HepG2 (cell line): ENCODE data around the gene PAFAH1B1. TPM values are rescaled to one million over a fixed set of nuclear protein-coding genes. Genes with fewer than 3 reads are reported as not detected.

Experiments
- ATAC-seq: fragments of 200-7000 bp; cut with Tn5 transposase; 3 replicates; pipeline ENCODE4 v1.9.1; 2020; ENCODE audit warnings: mild to moderate bottlenecking, moderate library complexity
- BruUV-seq: library from RNA; stranded (reverse); fragments of 400-500 nt; replicated peaks from 2 replicates; lab custom pipeline; 2021; lab: Mats Ljungman, UMichigan
- CTCF ChIA-PET: fragments of 300-600 bp; formaldehyde crosslinking; extraction: SDS; loops from one replicate; lab custom pipeline; 2021; ENCODE audit warnings: low total read pairs, inconsistent platforms, low intra/inter-chr PET ratio; lab: Yijun Ruan, JAX
- POLR2A ChIA-PET: fragments of 350-600 bp; sonication (Branson Sonifier 250); formaldehyde crosslinking; loops from one replicate; lab custom pipeline; 2020; ENCODE audit warnings: antibody characterized with exemption, inconsistent platforms; lab: Yijun Ruan, JAX
- DNase-seq: peaks from one replicate; pipeline ENCODE4 v3.0.0-alpha.2; 2015; ENCODE audit warnings: low spot score
- FAIRE-seq: peaks from 3 replicates; lab custom pipeline; 2011; peaks lifted over from hg19 to GRCh38; lab: Jason Lieb, UNC
- H2AFZ ChIP-seq: one replicate; pipeline ENCODE4 v1.6.1; 2011; ENCODE audit warnings: low read length, inconsistent platforms
- H3K27ac ChIP-seq: fragments of 300-600 bp; 3 replicates; pipeline ENCODE4 v1.8.0; 2011; ENCODE audit warnings: mixed run types, mild to moderate bottlenecking, mixed read lengths, low read length, inconsistent platforms; ENCODE audit not compliant: insufficient read depth; ENCODE audit errors: extremely low read length
- H3K27me3 ChIP-seq, 2 experiments: fragments of 200-600 bp in 1 of 2; 2 replicates in 1 of 2; 3 replicates in 1 of 2; pipeline versions ENCODE4 v1.6.0 to v1.8.0; 2011; ENCODE audit warnings: low read length in 2 of 2, mild to moderate bottlenecking in 2 of 2, moderate library complexity in 2 of 2, inconsistent platforms in 1 of 2; ENCODE audit not compliant: insufficient read depth in 2 of 2, control insufficient read depth in 1 of 2
- H3K36me3 ChIP-seq, 2 experiments: fragments of 200-600 bp in 1 of 2; replicated peaks in 1 of 2; 2 replicates in 1 of 2; 3 replicates in 1 of 2; pipeline versions ENCODE4 v1.5.1 to v1.8.0; 2011; ENCODE audit warnings: low read length in 2 of 2, inconsistent platforms in 1 of 2; ENCODE audit not compliant: insufficient read depth in 2 of 2, control insufficient read depth in 1 of 2
- H3K4me1 ChIP-seq: 2 replicates; pipeline ENCODE4 v1.5.1; 2012; ENCODE audit warnings: low read length, inconsistent platforms; ENCODE audit not compliant: insufficient read depth
- H3K4me2 ChIP-seq: 2 replicates; pipeline ENCODE4 v1.6.0; 2011; ENCODE audit warnings: low read depth, low read length, inconsistent platforms
- H3K4me3 ChIP-seq, 3 experiments: fragments of 200-600 bp in 1 of 3; sonication (generic), shearing (Covaris generic) in 1 of 3; replicated peaks in 1 of 3; 2 replicates each; pipeline ENCODE4 v1.5.1; 2011 to 2016; ENCODE audit warnings: low read length in 3 of 3, inconsistent platforms in 2 of 3, low read depth in 2 of 3, mild to moderate bottlenecking in 2 of 3, control low read depth in 1 of 3, mixed read lengths in 1 of 3; ENCODE audit not compliant: insufficient read depth in 1 of 3
- H3K79me2 ChIP-seq: one replicate; pipeline ENCODE4 v1.6.1; 2011; ENCODE audit warnings: low read length, inconsistent platforms; ENCODE audit not compliant: insufficient read depth
- H3K9ac ChIP-seq: 2 replicates; pipeline ENCODE4 v1.6.0; 2011; ENCODE audit warnings: mild to moderate bottlenecking, low read depth, low read length, inconsistent platforms; ENCODE audit not compliant: insufficient read depth
- H3K9me3 ChIP-seq: 2 replicates; pipeline ENCODE4 v1.5.1; 2012; ENCODE audit warnings: mild to moderate bottlenecking, low read length
- H4K20me1 ChIP-seq: 2 replicates; pipeline ENCODE4 v1.6.0; 2011; ENCODE audit warnings: inconsistent platforms, mild to moderate bottlenecking, low read length, moderate library complexity; ENCODE audit not compliant: insufficient read depth
- BCLAF1 ChIP-seq: fragments of 450-650 bp; IDR thresholded peaks from 2 replicates; pipeline ENCODE4 v1.6.1; 2017; ENCODE audit warnings: mild to moderate bottlenecking
- BHLHE40 ChIP-seq: IDR thresholded peaks from 2 replicates; pipeline ENCODE4 v1.6.1; 2011; ENCODE audit warnings: low read length, improper control_type of control experiment
- BORCS8-MEF2B ChIP-seq: sonication (generic); formaldehyde crosslinking; IDR thresholded peaks from 2 replicates; pipeline ENCODE4 v1.8.0; 2022; ENCODE audit warnings: mild to moderate bottlenecking, missing genetic modification reagents
- CHD2 ChIP-seq: IDR thresholded peaks from 2 replicates; pipeline ENCODE4 v1.6.1; 2011; ENCODE audit warnings: low read depth, low read length, improper control_type of control experiment
- HMG20A ChIP-seq: IDR thresholded peaks from 2 replicates; pipeline ENCODE4 v1.6.1; 2016; ENCODE audit warnings: borderline replicate concordance
- MAFK ChIP-seq, 2 experiments: IDR thresholded peaks in 1 of 2; conservative IDR thresholded peaks in 1 of 2; 2 replicates each; pipeline ENCODE4 v1.6.1; 2011; ENCODE audit warnings: improper control_type of control experiment in 2 of 2, low read length in 2 of 2
- MED8 ChIP-seq: sonication (generic); formaldehyde crosslinking; IDR thresholded peaks from 2 replicates; pipeline ENCODE4 v1.8.1; 2023; ENCODE audit warnings: mild to moderate bottlenecking, missing genetic modification reagents; ENCODE audit not compliant: insufficient replicate concordance
- SPEN ChIP-seq: sonication (generic); formaldehyde crosslinking; IDR thresholded peaks from 2 replicates; pipeline ENCODE4 v1.5.1; 2020; ENCODE audit warnings: low read depth, mild to moderate bottlenecking, missing genetic modification reagents
- SSRP1 ChIP-seq: IDR thresholded peaks from 2 replicates; pipeline ENCODE4 v1.6.1; 2016; ENCODE audit warnings: control low read depth
- THYN1 ChIP-seq: sonication (generic); formaldehyde crosslinking; IDR thresholded peaks from 2 replicates; pipeline ENCODE4 v1.8.1; 2023; ENCODE audit warnings: low read depth, mild to moderate bottlenecking, moderate library complexity, missing genetic modification reagents, borderline replicate concordance
- ZNF33A ChIP-seq: sonication (generic); formaldehyde crosslinking; IDR thresholded peaks from 2 replicates; pipeline ENCODE4 v1.5.1; 2020; ENCODE audit warnings: missing genetic modification reagents, mild to moderate bottlenecking, moderate library complexity, borderline replicate concordance
- ZNF343 ChIP-seq: sonication (generic); formaldehyde crosslinking; IDR thresholded peaks from 2 replicates; pipeline ENCODE4 v1.4.0; 2020; ENCODE audit warnings: mild to moderate bottlenecking, missing genetic modification reagents
- ZNF367 ChIP-seq: sonication (generic); formaldehyde crosslinking; IDR thresholded peaks from 2 replicates; pipeline ENCODE4 v1.4.0; 2020; ENCODE audit warnings: missing genetic modification reagents, borderline replicate concordance
- WGBS: methylation state at CpG from one replicate; pipeline ENCODE4 v1.1.6; 2017; ENCODE audit warnings: low lambda C conversion rate; 5-methylcytosine and 5-hydroxymethylcytosine counted together
- in situ Hi-C: cut with HindIII; loops from 2 replicates; pipeline ENCODE4 v1.10.0; 2017; ENCODE audit warnings: low pct_unique_long_range_greater_than_20kb; ENCODE audit not compliant: extremely low pct_ligation_motif_present
- intact Hi-C: fragments of 100-400 bp; cut with micrococcal nuclease; formaldehyde crosslinking; loops from one replicate; pipeline ENCODE4 v1.10.0; 2022; ENCODE audit not compliant: unreplicated experiment
- polyA plus RNA-seq, 8 experiments: library from polyadenylated mRNA; depleted of rRNA in 3 of 8; stranded (reverse) in 7 of 8; unstranded in 1 of 8; fragments of >200 nt; fragmentation: Illumina TruSeq in 4 of 8; extraction: Trizol in 4 of 8; gene quantifications; 2 replicates each; pipeline versions ENCODE4 v1.2.1 to v1.2.3, GENCODE V29; 2011 to 2016; ENCODE audit warnings: low read depth in 4 of 8, missing spikeins in 1 of 8, mixed read lengths in 1 of 8; ENCODE audit not compliant: insufficient read depth in 1 of 8
- total RNA-seq, 5 experiments: library from RNA; depleted of rRNA; stranded (reverse); fragments of >200 nt; fragmentation: Illumina TruSeq; extraction: Trizol; gene quantifications; 2 replicates each; pipeline ENCODE4 v1.2.3, GENCODE V29; 2016; ENCODE audit warnings: low read depth in 1 of 5

The PAFAH1B1 gene
- total and polyA plus RNA-seq, 2 of the 13 experiments (the other 11 are each of a cell fraction or from before 2014, with no cell fraction given) = 46.0 to 64.9 TPM

GRCh38 chr17:2635241-2635640 is 41.8 kb downstream of the PAFAH1B1 start (continued):
- no peak for TF ChIP-seq MAFK (conservative IDR thresholded peaks at IDR 0.05 in 1 of 2, IDR thresholded peaks at IDR 0.05 in 1 of 2; ENCODE audit: low read length in 2 of 2)

- ChIA-PET CTCF (no interaction called here), POLR2A (no interaction called here)
- Histone ChIP-seq H3K9me3 (no peaks in the 10 kb centered on the region), H3K9ac (no peak overlapping the region), H3K79me2 (peaks cover 64% of the 10 kb centered on the region), H3K4me3 (no peak overlapping the region), H3K36me3 (peaks cover 1 to 27% of the 10 kb centered on the region in 2 experiments; a peak in 4 of 5 replicates), H3K27me3 (no peaks in the 10 kb centered on the region), H4K20me1 (peaks cover 24% of the 10 kb centered on the region), H3K4me2 (no peak overlapping the region), H3K4me1 (no peaks in the 10 kb centered on the region), H2AFZ (no peak overlapping the region), H3K27ac (no peak overlapping the region)
- FAIRE-seq (no peak), DNase-seq (no peak), ATAC-seq (no peak)
- BruUV-seq = no TSS peak
- WGBS = 95% methylated on average over 2 of the region's 2 CpGs
- no peak for TF ChIP-seq MED8
- no peak for TF ChIP-seq ZNF367 (CRISPR knock-in tag)
- TF ChIP-seq ZNF343 (CRISPR knock-in tag) = no peak
- no peak for TF ChIP-seq THYN1 (CRISPR knock-in tag)
- no peak for TF ChIP-seq CHD2
- no peak for TF ChIP-seq HMG20A (CRISPR knock-in tag)
- TF ChIP-seq SPEN (CRISPR knock-in tag) = no peak
- no peak for TF ChIP-seq SSRP1 (CRISPR knock-in tag)
- TF ChIP-seq BHLHE40 = no peak
- no peak for TF ChIP-seq BCLAF1
- no peak for TF ChIP-seq BORCS8-MEF2B (CRISPR knock-in tag)
- no peak for TF ChIP-seq ZNF33A
- intact Hi-C loops = no loop called here
- in situ Hi-C loops = no loop called here
Observed at GRCh38 chr17:2635675-2636074, 42.2 kb downstream of the PAFAH1B1 start.
